ENCODE data around the gene NCOA3.

Gene NCOA3

DNA sequence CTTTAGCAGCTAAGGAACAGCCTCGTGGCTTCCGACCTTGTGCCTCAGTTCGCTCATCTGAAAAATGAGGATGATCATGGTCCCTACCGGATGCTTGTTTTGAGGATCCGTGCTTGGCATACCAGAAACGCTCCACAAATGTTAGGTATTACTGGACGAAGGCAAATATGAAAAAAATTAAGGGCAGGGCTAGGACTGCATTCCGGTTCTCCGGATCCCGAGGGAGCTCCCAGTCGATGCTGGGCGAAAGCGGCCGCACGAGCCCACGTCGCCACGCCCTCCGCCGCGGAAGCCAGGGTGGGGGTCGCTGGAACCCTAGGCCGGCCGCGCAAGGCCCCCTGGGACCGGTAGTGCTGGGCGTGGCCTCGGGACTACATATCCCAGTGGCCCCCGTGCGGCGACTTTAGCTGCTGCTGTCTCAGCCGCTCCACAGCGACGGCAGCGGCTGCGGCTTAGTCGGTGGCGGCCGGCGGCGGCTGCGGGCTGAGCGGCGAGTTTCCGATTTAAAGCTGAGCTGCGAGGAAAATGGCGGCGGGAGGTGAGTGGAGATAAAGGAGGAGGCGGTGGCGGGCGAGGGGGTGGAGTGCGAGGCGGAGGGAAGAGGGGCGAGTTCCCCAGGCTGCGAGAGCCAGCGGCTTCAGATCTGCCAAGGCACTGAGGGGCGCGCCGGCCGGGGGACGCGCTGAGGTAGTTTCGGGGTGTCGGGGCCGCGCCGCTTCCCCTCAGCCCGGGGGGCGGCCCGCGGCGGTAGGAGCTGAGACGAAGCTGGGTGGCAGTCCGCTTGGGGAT, at the start of gene NCOA3:
TSS of gene NCOA3 (plus strand) at position 406 of the 789 bp plus-strand sequence. CDS start 120,361 bp downstream, outside the sequence.
- TF ChIP-seq, protein P1, sequence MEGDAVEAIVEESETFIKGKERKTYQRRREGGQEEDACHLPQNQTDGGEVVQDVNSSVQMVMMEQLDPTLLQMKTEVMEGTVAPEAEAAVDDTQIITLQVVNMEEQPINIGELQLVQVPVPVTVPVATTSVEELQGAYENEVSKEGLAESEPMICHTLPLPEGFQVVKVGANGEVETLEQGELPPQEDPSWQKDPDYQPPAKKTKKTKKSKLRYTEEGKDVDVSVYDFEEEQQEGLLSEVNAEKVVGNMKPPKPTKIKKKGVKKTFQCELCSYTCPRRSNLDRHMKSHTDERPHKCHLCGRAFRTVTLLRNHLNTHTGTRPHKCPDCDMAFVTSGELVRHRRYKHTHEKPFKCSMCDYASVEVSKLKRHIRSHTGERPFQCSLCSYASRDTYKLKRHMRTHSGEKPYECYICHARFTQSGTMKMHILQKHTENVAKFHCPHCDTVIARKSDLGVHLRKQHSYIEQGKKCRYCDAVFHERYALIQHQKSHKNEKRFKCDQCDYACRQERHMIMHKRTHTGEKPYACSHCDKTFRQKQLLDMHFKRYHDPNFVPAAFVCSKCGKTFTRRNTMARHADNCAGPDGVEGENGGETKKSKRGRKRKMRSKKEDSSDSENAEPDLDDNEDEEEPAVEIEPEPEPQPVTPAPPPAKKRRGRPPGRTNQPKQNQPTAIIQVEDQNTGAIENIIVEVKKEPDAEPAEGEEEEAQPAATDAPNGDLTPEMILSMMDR (IDR thresholded peaks at IDR 0.05; ENCODE audit: low read depth, low read length) = peak; percentile 32

GRCh38 chr20:47452736-47453161, 48.9 kb upstream of the NCOA3 start:
- TF ChIP-seq, protein P1 (IDR thresholded peaks at IDR 0.05; ENCODE audit: low read depth, low read length) = no peak
- DNase-seq (ENCODE audit: extremely low read depth, low read depth) = no peak

More for the DNA sequence above, at the start of gene NCOA3:
- DNase-seq (ENCODE audit: extremely low read depth, low read depth) = peak; percentile 84

- peak; percentile 43 for DNase-seq (ENCODE audit: extremely low read depth, low read depth)
- TF ChIP-seq, protein P1 (IDR thresholded peaks at IDR 0.05; ENCODE audit: low read depth, low read length) = no peak
Observed at GRCh38 chr20:47453167-47453782, 48.4 kb upstream of the NCOA3 start.

DNA sequence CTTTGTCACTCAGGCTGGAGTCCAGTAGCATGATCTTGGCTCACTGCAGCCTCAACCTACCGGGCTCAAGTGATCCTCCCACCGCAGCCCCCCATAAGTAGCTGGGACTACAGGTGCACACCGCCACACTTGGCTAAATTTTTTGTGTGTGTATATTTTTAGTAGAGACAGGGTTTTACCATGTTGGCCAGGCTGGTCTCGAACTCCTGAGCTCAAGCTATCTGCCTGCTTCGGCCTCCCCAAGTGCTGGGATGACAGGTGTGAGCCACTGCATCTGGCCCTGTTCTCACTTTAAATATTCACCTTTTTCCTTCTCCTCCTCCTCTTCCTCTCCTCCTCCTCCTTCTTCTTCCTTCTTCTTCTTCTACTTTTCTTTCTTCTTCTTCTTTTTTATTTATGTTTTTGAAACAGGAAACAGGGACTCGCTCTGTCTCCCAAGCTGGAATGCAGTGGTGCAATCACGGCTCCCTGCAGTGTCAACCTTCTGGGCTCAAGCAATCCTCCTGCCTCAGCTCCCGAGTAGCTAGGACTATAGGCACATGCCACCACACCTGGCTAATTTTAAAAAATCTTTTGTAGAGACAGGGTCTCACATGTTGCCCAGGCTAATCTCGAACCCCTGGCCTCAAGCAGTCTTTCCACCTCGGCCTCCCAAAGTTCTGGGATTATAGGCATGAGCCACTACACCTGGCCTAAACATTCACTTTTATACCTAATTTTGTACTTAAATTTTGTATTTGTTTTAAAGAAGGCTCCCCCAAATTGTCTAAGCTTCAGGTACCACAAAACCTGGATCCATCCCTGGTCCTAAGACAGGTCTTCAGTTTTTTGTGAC, 47.2 kb upstream of the NCOA3 start:
- TF ChIP-seq, protein P1 (IDR thresholded peaks at IDR 0.05; ENCODE audit: low read depth, low read length) = no peak
- DNase-seq (ENCODE audit: extremely low read depth, low read depth) = no peak

GRCh38 chr20:47455133-47456040, 46.3 kb upstream of the NCOA3 start:
- TF ChIP-seq, protein P1 (IDR thresholded peaks at IDR 0.05; ENCODE audit: low read depth, low read length) = no peak
- no peak for DNase-seq (ENCODE audit: extremely low read depth, low read depth)

- DNase-seq (ENCODE audit: extremely low read depth, low read depth) = no peak
- TF ChIP-seq, protein P1 (IDR thresholded peaks at IDR 0.05; ENCODE audit: low read depth, low read length) = no peak
Observed at GRCh38 chr20:47456041-47456537, 45.6 kb upstream of the NCOA3 start.

Data from AG09319 (cell line).